ENCODE results near the gene CELA2A. TPM values are rescaled to one million over a fixed set of nuclear protein-coding genes. Genes with fewer than 3 reads are reported as not detected.

Gene CELA2A
- total RNA-seq, 1 experiment from 2014 or later: not detected

- no peak overlapping the region for H2AFZ ChIP-seq (ENCODE audit: low read length)
- no peak overlapping the region for H3K9ac ChIP-seq (ENCODE audit: low read length)
- peaks cover 63% of the 10 kb centered on the region for H3K79me2 ChIP-seq (ENCODE audit: low read length)
- ATAC-seq (no peak; the same call in 1 of the 2 replicates), DNase-seq (no peak)
- H3K27me3 ChIP-seq (ENCODE audit: low read length): no peaks in the 10 kb centered on the region
- H3K27ac ChIP-seq (ENCODE audit: low read length): no peak overlapping the region
- H3K36me3 ChIP-seq (ENCODE audit: low read depth, low read length): peaks cover 30% of the 10 kb centered on the region
- H3K4me3 ChIP-seq (ENCODE audit: low read length): no peak overlapping the region
- intact Hi-C loops (cut with micrococcal nuclease): no loop called here
- H3K9me3 ChIP-seq (ENCODE audit: low read length): no peaks in the 10 kb centered on the region
- ChIA-PET CTCF (no interaction called here), POLR2A (ENCODE audit: unreplicated experiment) (no interaction called here)
- peaks cover 19% of the 10 kb centered on the region; the same call in 1 of the 2 replicates for H4K20me1 ChIP-seq (ENCODE audit: low read length)
- H3F3A ChIP-seq (ENCODE audit: low read length, unreplicated experiment): no peaks in the 10 kb centered on the region
- H3K9me2 ChIP-seq (replicated peaks; ENCODE audit: low read length): no peaks in the 10 kb centered on the region
- no peak for TF ChIP-seq EZH2 (IDR thresholded peaks at IDR 0.05; ENCODE audit: low read length, unreplicated experiment)
- peaks cover 29% of the 10 kb centered on the region for H3K4me1 ChIP-seq (ENCODE audit: insufficient read depth, low read length)
- no TSS peak for BruUV-seq (replicated peaks)
- no peak overlapping the region for H3K4me2 ChIP-seq (ENCODE audit: low read length)
Measured at GRCh38 chr1:15423355-15424077, 33.0 kb upstream of the CELA2A start.

- Histone ChIP-seq H3K9ac (ENCODE audit: low read length) (no peak overlapping the region), H3K27me3 (ENCODE audit: low read length) (no peaks in the 10 kb centered on the region)
- intact Hi-C loops (cut with micrococcal nuclease): no loop called here
Measured at GRCh38 chr1:15424146-15424667, 32.3 kb upstream of the CELA2A start.

DNA sequence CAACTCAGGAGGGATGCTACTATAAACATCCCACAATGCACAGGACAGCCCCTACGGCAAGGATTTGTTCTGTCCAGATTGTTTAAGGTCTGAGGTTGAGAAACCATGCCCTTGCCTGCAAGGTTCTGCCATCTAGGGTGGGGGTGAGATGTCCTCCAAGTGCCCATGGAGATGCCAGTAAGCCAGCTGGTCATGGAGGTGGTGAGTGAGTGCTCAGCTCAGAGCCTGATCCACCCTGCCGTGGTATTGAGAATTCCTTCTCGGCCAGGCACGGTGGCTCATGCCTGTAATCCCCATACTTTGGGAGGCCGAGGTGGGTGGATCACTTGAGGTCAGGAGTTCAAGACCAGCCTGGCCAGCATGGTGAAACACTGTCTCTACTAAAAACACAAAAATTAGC, 31.6 kb upstream of the CELA2A start:
- Histone ChIP-seq H2AFZ (ENCODE audit: low read length) (no peak overlapping the region), H3K27ac (ENCODE audit: low read length) (no peak overlapping the region), H3K4me3 (ENCODE audit: low read length) (no peak overlapping the region), H3K27me3 (ENCODE audit: low read length) (no peaks in the 10 kb centered on the region), H4K20me1 (ENCODE audit: low read length) (peaks cover 19% of the 10 kb centered on the region; the same call in 1 of the 2 replicates), H3K79me2 (ENCODE audit: low read length) (peaks cover 49% of the 10 kb centered on the region), H3F3A (ENCODE audit: low read length, unreplicated experiment) (no peaks in the 10 kb centered on the region), H3K9me2 (replicated peaks; ENCODE audit: low read length) (no peaks in the 10 kb centered on the region), H3K4me2 (ENCODE audit: low read length) (no peak overlapping the region), H3K9ac (ENCODE audit: low read length) (no peak overlapping the region), H3K4me1 (ENCODE audit: insufficient read depth, low read length) (peaks cover 31% of the 10 kb centered on the region), H3K9me3 (ENCODE audit: low read length) (no peaks in the 10 kb centered on the region), H3K36me3 (ENCODE audit: low read depth, low read length) (peaks cover 30% of the 10 kb centered on the region)
- CTCF ChIA-PET: no interaction called here
- POLR2A ChIA-PET (ENCODE audit: unreplicated experiment): interaction anchor here (0.6 kb wide), 1 partner anchor 102 kb away, joined by 5 read pairs; no protein-coding TSS in a partner anchor
- ATAC-seq (no peak), DNase-seq (no peak)
- intact Hi-C loops (cut with micrococcal nuclease): no loop called here
- no peak for TF ChIP-seq CTCF (conservative IDR thresholded peaks at IDR 0.05; ENCODE audit: low read depth, low read length)
- no peak for TF ChIP-seq EZH2phosphoT487 (IDR thresholded peaks at IDR 0.05; ENCODE audit: borderline replicate concordance, low read length)
- TF ChIP-seq EZH2 (IDR thresholded peaks at IDR 0.05; ENCODE audit: low read length, unreplicated experiment): no peak
- BruUV-seq (replicated peaks): no TSS peak

More at GRCh38 chr1:15424146-15424667, 32.3 kb upstream of the CELA2A start:
- H3K4me3 ChIP-seq (ENCODE audit: low read length): no peak overlapping the region
- no peaks in the 10 kb centered on the region for H3K9me3 ChIP-seq (ENCODE audit: low read length)
- DNase-seq (no peak), ATAC-seq (peak; percentile 21; the same call in 1 of the 2 replicates)
- no peaks in the 10 kb centered on the region for H3K9me2 ChIP-seq (replicated peaks; ENCODE audit: low read length)
- H3K36me3 ChIP-seq (ENCODE audit: low read depth, low read length): peaks cover 30% of the 10 kb centered on the region
- H2AFZ ChIP-seq (ENCODE audit: low read length): no peak overlapping the region
- no peak overlapping the region for H3K27ac ChIP-seq (ENCODE audit: low read length)
- no peak for TF ChIP-seq CTCF (conservative IDR thresholded peaks at IDR 0.05; ENCODE audit: low read depth, low read length)
- no peak for TF ChIP-seq EZH2phosphoT487 (IDR thresholded peaks at IDR 0.05; ENCODE audit: borderline replicate concordance, low read length)
- TF ChIP-seq EZH2 (IDR thresholded peaks at IDR 0.05; ENCODE audit: low read length, unreplicated experiment): no peak
- no peaks in the 10 kb centered on the region for H3F3A ChIP-seq (ENCODE audit: low read length, unreplicated experiment)
- peaks cover 24% of the 10 kb centered on the region for H3K4me1 ChIP-seq (ENCODE audit: insufficient read depth, low read length)
- ChIA-PET POLR2A (ENCODE audit: unreplicated experiment) (no interaction called here), CTCF (no interaction called here)
- no TSS peak for BruUV-seq (replicated peaks)
- H3K4me2 ChIP-seq (ENCODE audit: low read length): no peak overlapping the region
- peaks cover 56% of the 10 kb centered on the region for H3K79me2 ChIP-seq (ENCODE audit: low read length)
- H4K20me1 ChIP-seq (ENCODE audit: low read length): peaks cover 19% of the 10 kb centered on the region; the same call in 1 of the 2 replicates

Data from PC-3 (cell line).